ENCODE data around the gene RNASE13. TPM values are rescaled to one million over a fixed set of nuclear protein-coding genes. Genes with fewer than 3 reads are reported as not detected.

RNASE13 gene
- polyA plus RNA-seq, 1 of the 3 experiments (the other 2 are of a cell fraction) = not detected

DNA sequence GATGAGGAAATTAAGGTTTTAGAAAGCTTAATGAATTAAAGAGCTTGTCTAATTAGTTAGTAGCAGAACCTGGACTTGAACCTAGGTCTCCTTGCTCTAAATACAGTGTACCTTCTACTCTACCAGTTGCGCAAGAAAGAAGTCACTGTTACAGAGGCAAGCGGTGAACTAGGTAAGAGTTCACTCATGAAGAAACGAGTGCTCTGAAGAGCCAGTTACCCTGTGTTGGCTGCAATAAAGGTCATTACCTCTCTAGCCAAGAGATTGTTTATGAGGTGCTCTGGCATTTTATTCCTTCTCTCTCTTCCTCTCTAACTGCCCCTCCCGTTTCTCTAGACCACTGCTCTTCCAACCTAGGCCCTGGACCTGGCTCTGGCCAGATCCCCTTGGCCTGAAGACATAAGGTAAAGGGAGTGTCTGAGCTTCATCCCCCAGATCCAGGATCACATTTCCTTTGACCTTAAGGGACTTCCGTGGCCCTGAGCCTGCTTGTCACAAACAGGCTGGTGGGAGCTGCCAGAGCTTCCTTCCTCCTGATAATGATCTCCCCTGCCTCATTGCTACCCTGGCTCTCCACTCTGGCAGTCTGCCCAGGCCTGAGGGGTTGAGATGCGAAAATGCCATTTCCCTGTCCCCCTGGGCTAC, 9.5 kb upstream of the RNASE13 start:
- H4K20me1 ChIP-seq (ENCODE audit: insufficient read depth) = no peaks in the 10 kb centered on the region
- H3K27ac ChIP-seq (ENCODE audit: low read depth in 2 of 2, low read length in 1 of 2) = no peak overlapping the region
- H3K9me2 ChIP-seq = no peaks in the 10 kb centered on the region
- TF ChIP-seq GATA2 (CRISPR knock-in tag; IDR thresholded peaks at IDR 0.05) (peak; percentile 60), NFIC (IDR thresholded peaks at IDR 0.05; ENCODE audit: borderline replicate concordance) (peak; percentile 68; the same call in 1 of the 2 replicates), TCF12 (IDR thresholded peaks at IDR 0.05) (peak; percentile 24), EZH2phosphoT487 (IDR thresholded peaks at IDR 0.05; ENCODE audit: borderline replicate concordance, low read depth) (no peak), POLR2AphosphoS5 (IDR thresholded peaks at IDR 0.05; ENCODE audit: low read depth, low read length) (no peak), EP300 (IDR thresholded peaks at IDR 0.05; ENCODE audit: borderline replicate concordance in 1 of 2, low read depth in 1 of 2, low read length in 1 of 2) (no peak)
- TF ChIP-seq, protein P1, sequence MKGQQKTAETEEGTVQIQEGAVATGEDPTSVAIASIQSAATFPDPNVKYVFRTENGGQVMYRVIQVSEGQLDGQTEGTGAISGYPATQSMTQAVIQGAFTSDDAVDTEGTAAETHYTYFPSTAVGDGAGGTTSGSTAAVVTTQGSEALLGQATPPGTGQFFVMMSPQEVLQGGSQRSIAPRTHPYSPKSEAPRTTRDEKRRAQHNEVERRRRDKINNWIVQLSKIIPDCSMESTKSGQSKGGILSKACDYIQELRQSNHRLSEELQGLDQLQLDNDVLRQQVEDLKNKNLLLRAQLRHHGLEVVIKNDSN (IDR thresholded peaks at IDR 0.05; ENCODE audit: borderline replicate concordance, low read depth) = no peak
- TF ChIP-seq, protein P2, sequence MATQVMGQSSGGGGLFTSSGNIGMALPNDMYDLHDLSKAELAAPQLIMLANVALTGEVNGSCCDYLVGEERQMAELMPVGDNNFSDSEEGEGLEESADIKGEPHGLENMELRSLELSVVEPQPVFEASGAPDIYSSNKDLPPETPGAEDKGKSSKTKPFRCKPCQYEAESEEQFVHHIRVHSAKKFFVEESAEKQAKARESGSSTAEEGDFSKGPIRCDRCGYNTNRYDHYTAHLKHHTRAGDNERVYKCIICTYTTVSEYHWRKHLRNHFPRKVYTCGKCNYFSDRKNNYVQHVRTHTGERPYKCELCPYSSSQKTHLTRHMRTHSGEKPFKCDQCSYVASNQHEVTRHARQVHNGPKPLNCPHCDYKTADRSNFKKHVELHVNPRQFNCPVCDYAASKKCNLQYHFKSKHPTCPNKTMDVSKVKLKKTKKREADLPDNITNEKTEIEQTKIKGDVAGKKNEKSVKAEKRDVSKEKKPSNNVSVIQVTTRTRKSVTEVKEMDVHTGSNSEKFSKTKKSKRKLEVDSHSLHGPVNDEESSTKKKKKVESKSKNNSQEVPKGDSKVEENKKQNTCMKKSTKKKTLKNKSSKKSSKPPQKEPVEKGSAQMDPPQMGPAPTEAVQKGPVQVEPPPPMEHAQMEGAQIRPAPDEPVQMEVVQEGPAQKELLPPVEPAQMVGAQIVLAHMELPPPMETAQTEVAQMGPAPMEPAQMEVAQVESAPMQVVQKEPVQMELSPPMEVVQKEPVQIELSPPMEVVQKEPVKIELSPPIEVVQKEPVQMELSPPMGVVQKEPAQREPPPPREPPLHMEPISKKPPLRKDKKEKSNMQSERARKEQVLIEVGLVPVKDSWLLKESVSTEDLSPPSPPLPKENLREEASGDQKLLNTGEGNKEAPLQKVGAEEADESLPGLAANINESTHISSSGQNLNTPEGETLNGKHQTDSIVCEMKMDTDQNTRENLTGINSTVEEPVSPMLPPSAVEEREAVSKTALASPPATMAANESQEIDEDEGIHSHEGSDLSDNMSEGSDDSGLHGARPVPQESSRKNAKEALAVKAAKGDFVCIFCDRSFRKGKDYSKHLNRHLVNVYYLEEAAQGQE (IDR thresholded peaks at IDR 0.05; ENCODE audit: low read depth, low read length) = no peak
- peaks cover 13 to 20% of the 10 kb centered on the region in 2 experiments; a peak in 3 of 4 replicates for H3K4me1 ChIP-seq (ENCODE audit: control insufficient read depth in 1 of 2, insufficient read depth in 2 of 2, low read depth in 1 of 2, low read length in 1 of 2)
- no peak overlapping the region for H2AFZ ChIP-seq (ENCODE audit: low read depth)
- peak; percentile 53 for DNase-seq
- H3K36me3 ChIP-seq (replicated peaks in 1 of 2; ENCODE audit: control insufficient read depth in 1 of 2, insufficient read depth in 2 of 2, low read length in 1 of 2) = no peaks in the 10 kb centered on the region
- POLR2A ChIA-PET = interaction anchor here (1.8 kb wide), 1 partner anchor 29 kb away, joined by 6 read pairs; no protein-coding TSS in a partner anchor
- no peaks in the 10 kb centered on the region for H3K79me2 ChIP-seq (ENCODE audit: insufficient read depth)
- H3K4me3 ChIP-seq (ENCODE audit: low read depth in 2 of 2, low read length in 1 of 2) = no peak overlapping the region
- CTCF ChIA-PET = interaction anchor here (0.7 to 7.0 kb wide), 9 partner anchors 9 to 353 kb away, joined by 3 to 248 read pairs (median 3); partner anchors contain the start of genes NDRG2 and RNASE13
- no peak overlapping the region for H3K9ac ChIP-seq
- peaks cover 1% of the 10 kb centered on the region for H3F3A ChIP-seq (replicated peaks; ENCODE audit: insufficient read depth)
- 55% methylated on average over 5 of the region's 6 CpGs for WGBS (ENCODE audit: low lambda C conversion rate)
- H3K27me3 ChIP-seq (ENCODE audit: insufficient read depth) = no peaks in the 10 kb centered on the region
- no peak overlapping the region for H3K4me2 ChIP-seq
- H3K9me3 ChIP-seq = no peaks in the 10 kb centered on the region

DNA sequence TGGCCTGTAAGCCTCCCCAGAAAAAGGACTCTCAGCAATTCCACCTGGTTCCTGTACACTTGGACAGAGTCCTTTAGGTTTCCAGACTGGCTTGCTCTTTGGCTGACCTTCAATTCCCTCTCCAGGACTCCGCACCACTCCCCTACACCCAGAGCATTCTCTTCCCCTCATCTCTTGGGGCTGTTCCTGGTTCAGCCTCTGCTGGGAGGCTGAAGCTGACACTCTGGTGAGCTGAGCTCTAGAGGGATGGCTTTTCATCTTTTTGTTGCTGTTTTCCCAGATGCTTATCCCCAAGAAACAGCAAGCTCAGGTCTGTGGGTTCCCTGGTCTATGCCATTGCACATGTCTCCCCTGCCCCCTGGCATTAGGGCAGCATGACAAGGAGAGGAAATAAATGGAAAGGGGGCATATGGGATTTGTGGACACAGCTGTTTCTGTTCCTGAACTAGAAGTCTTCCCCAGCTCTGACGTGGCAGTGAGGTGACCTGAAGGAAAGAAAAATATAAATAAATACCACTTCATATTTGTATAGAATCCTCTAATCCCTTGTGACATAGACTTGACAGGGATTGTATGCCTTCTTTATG, 8.9 kb upstream of the RNASE13 start:
- Histone ChIP-seq H3K36me3 (replicated peaks in 1 of 2; ENCODE audit: control insufficient read depth in 1 of 2, insufficient read depth in 2 of 2, low read length in 1 of 2) (no peaks in the 10 kb centered on the region), H2AFZ (ENCODE audit: low read depth) (no peak overlapping the region), H3K9me3 (no peaks in the 10 kb centered on the region), H3K4me1 (ENCODE audit: control insufficient read depth in 1 of 2, insufficient read depth in 2 of 2, low read depth in 1 of 2, low read length in 1 of 2) (peaks cover 13 to 20% of the 10 kb centered on the region in 2 experiments; a peak in 3 of 4 replicates), H3K27me3 (ENCODE audit: insufficient read depth) (no peaks in the 10 kb centered on the region), H3F3A (replicated peaks; ENCODE audit: insufficient read depth) (no peaks in the 10 kb centered on the region), H3K4me2 (no peak overlapping the region), H3K27ac (ENCODE audit: low read depth in 2 of 2, low read length in 1 of 2) (no peak overlapping the region), H3K4me3 (ENCODE audit: low read depth in 2 of 2, low read length in 1 of 2) (no peak overlapping the region), H3K79me2 (ENCODE audit: insufficient read depth) (no peaks in the 10 kb centered on the region), H3K9ac (no peak overlapping the region), H3K9me2 (no peaks in the 10 kb centered on the region), H4K20me1 (ENCODE audit: insufficient read depth) (no peaks in the 10 kb centered on the region)
- no peak for DNase-seq
- CTCF ChIA-PET = interaction anchor here (0.8 to 7.0 kb wide), 7 partner anchors 25 to 72 kb away, joined by 3 to 248 read pairs (median 5); partner anchors contain the start of gene NDRG2
- WGBS (ENCODE audit: low lambda C conversion rate) = 89% methylated on average over 2 of the region's 2 CpGs
- POLR2A ChIA-PET = interaction anchor here (1.8 kb wide), 1 partner anchor 28 kb away, joined by 6 read pairs; no protein-coding TSS in a partner anchor
- TF ChIP-seq RCOR1 (IDR thresholded peaks at IDR 0.05; ENCODE audit: low read length) = no peak
- TF ChIP-seq FOXJ3 (CRISPR knock-in tag; IDR thresholded peaks at IDR 0.05) = no peak
- no peak for TF ChIP-seq FOXM1 (IDR thresholded peaks at IDR 0.05; ENCODE audit: low read depth)
- TF ChIP-seq EP300 (IDR thresholded peaks at IDR 0.05; ENCODE audit: borderline replicate concordance in 1 of 2, low read depth in 1 of 2, low read length in 1 of 2) = no peak
- no peak for TF ChIP-seq RXRA (IDR thresholded peaks at IDR 0.05; ENCODE audit: borderline replicate concordance, low read depth)
- TF ChIP-seq EZH2phosphoT487 (IDR thresholded peaks at IDR 0.05; ENCODE audit: borderline replicate concordance, low read depth) = no peak
- TF ChIP-seq, protein P3, sequence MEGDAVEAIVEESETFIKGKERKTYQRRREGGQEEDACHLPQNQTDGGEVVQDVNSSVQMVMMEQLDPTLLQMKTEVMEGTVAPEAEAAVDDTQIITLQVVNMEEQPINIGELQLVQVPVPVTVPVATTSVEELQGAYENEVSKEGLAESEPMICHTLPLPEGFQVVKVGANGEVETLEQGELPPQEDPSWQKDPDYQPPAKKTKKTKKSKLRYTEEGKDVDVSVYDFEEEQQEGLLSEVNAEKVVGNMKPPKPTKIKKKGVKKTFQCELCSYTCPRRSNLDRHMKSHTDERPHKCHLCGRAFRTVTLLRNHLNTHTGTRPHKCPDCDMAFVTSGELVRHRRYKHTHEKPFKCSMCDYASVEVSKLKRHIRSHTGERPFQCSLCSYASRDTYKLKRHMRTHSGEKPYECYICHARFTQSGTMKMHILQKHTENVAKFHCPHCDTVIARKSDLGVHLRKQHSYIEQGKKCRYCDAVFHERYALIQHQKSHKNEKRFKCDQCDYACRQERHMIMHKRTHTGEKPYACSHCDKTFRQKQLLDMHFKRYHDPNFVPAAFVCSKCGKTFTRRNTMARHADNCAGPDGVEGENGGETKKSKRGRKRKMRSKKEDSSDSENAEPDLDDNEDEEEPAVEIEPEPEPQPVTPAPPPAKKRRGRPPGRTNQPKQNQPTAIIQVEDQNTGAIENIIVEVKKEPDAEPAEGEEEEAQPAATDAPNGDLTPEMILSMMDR (IDR thresholded peaks at IDR 0.05) = no peak
- TF ChIP-seq, protein P4, sequence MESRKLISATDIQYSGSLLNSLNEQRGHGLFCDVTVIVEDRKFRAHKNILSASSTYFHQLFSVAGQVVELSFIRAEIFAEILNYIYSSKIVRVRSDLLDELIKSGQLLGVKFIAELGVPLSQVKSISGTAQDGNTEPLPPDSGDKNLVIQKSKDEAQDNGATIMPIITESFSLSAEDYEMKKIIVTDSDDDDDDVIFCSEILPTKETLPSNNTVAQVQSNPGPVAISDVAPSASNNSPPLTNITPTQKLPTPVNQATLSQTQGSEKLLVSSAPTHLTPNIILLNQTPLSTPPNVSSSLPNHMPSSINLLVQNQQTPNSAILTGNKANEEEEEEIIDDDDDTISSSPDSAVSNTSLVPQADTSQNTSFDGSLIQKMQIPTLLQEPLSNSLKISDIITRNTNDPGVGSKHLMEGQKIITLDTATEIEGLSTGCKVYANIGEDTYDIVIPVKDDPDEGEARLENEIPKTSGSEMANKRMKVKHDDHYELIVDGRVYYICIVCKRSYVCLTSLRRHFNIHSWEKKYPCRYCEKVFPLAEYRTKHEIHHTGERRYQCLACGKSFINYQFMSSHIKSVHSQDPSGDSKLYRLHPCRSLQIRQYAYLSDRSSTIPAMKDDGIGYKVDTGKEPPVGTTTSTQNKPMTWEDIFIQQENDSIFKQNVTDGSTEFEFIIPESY (IDR thresholded peaks at IDR 0.05; ENCODE audit: borderline replicate concordance, low read depth) = no peak
- TF ChIP-seq SMC3 (IDR thresholded peaks at IDR 0.05; ENCODE audit: low read depth, low read length) = no peak
- TF ChIP-seq RAD21 (IDR thresholded peaks at IDR 0.05; ENCODE audit: low read length) = no peak
